Measurements from ENCODE around the gene LETMD1.

DNA sequence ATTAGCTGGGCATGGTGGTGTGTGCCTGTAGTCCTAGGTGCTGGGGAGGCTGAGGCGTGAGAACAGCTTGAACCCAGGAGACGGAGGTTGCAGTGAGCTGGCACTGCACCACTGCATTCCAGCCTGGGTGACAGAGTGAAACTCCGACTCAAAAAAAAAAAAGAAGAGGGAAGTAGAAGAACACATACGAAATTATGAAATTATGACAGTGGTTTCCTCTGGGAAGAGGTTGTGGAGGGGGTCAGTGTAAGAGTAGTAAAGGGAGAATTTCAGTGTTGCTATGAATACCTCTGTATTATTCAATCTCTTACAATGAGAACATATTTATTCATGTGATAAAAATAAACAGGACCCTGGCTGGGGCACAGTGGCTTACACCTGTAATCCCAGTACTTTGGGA lies 60.0 kb downstream of the LETMD1 start:
- TF ChIP-seq, protein P1, sequence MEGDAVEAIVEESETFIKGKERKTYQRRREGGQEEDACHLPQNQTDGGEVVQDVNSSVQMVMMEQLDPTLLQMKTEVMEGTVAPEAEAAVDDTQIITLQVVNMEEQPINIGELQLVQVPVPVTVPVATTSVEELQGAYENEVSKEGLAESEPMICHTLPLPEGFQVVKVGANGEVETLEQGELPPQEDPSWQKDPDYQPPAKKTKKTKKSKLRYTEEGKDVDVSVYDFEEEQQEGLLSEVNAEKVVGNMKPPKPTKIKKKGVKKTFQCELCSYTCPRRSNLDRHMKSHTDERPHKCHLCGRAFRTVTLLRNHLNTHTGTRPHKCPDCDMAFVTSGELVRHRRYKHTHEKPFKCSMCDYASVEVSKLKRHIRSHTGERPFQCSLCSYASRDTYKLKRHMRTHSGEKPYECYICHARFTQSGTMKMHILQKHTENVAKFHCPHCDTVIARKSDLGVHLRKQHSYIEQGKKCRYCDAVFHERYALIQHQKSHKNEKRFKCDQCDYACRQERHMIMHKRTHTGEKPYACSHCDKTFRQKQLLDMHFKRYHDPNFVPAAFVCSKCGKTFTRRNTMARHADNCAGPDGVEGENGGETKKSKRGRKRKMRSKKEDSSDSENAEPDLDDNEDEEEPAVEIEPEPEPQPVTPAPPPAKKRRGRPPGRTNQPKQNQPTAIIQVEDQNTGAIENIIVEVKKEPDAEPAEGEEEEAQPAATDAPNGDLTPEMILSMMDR (IDR thresholded peaks at IDR 0.05): no peak
- TF ChIP-seq YY1 (IDR thresholded peaks at IDR 0.05; ENCODE audit: low read depth) (no peak), MAX (IDR thresholded peaks at IDR 0.05; ENCODE audit: low read depth) (no peak)
